ENCODE data around the gene PF4V1. TPM values are rescaled to one million over a fixed set of nuclear protein-coding genes. Genes with fewer than 3 reads are reported as not detected.
A peak's percentile ranks its signal among the peaks of the same experiment; 100 is the strongest.

The PF4V1 gene
- total and polyA plus RNA-seq, 9 of the 15 experiments (the other 6 are each of a cell fraction or from before 2014, with no cell fraction given) = not detected

GRCh38 chr4:73865431-73866096 is 12.5 kb downstream of the PF4V1 start (continued):
- TF ChIP-seq CREB1 (IDR thresholded peaks at IDR 0.05) (peak; percentile 43; the same call in 1 of the 2 replicates), CREB1 (CRISPR knock-in tag; IDR thresholded peaks at IDR 0.05) (no peak), ZSCAN29 (IDR thresholded peaks at IDR 0.05) (no peak)

GRCh38 chr4:73866246-73866645 is 13.2 kb downstream of the PF4V1 start:
- no peaks in the 10 kb centered on the region for H3K27me3 ChIP-seq (ENCODE audit: control insufficient read depth in 2 of 2, insufficient read depth in 2 of 2, low read length in 2 of 2)
- no peak for ATAC-seq
- no peak overlapping the region for H2AFZ ChIP-seq (ENCODE audit: low read depth, low read length)
- H3K9me1 ChIP-seq (ENCODE audit: control insufficient read depth, insufficient read depth, low read length) = no peaks in the 10 kb centered on the region
- ChIA-PET POLR2A (no interaction called here), CTCF (ENCODE audit: low intra/inter-chr PET ratio) (no interaction called here)
- no peak overlapping the region for H3K4me3 ChIP-seq
- no TSS peak for BruUV-seq (replicated peaks)
- intact Hi-C loops (cut with micrococcal nuclease) = loop anchor here (5.0 kb wide), 1 partner anchor 231 kb away; the partner anchor contains the start of gene CXCL2
- H3K9me3 ChIP-seq (replicated peaks; ENCODE audit: control insufficient read depth, insufficient read depth, low read depth, low read length) = no peaks in the 10 kb centered on the region
- no peaks in the 10 kb centered on the region for H3K36me3 ChIP-seq (ENCODE audit: control insufficient read depth, insufficient read depth, low read length)
- H4K20me1 ChIP-seq (replicated peaks; ENCODE audit: control insufficient read depth, insufficient read depth, low read length) = no peaks in the 10 kb centered on the region
- no peaks in the 10 kb centered on the region for H3K79me2 ChIP-seq (ENCODE audit: control insufficient read depth, insufficient read depth, low read length)
- H3K27ac ChIP-seq (ENCODE audit: extremely low read depth, low read depth, low read length) = no peak overlapping the region
- FAIRE-seq = no peak
- in situ Hi-C loops (cut with MboI) = no loop called here
- no peak overlapping the region for H3K4me2 ChIP-seq (ENCODE audit: insufficient read depth, low read length)
- TF ChIP-seq CBFA2T3 (IDR thresholded peaks at IDR 0.05) = 0 out of 2 replicates have a peak, but pooled peaks have one; percentile 19
- no peak for TF ChIP-seq HNRNPLL (IDR thresholded peaks at IDR 0.05; ENCODE audit: low read depth, low read length, poor library complexity, severe bottlenecking)
- TF ChIP-seq ZNF318 (IDR thresholded peaks at IDR 0.05; ENCODE audit: borderline replicate concordance in 1 of 2, low read depth in 1 of 2) = no peak
- no peak for TF ChIP-seq OTX1 (CRISPR knock-in tag; IDR thresholded peaks at IDR 0.05)
- TF ChIP-seq ZBTB33 (CRISPR knock-in tag; IDR thresholded peaks at IDR 0.05) = no peak
- WGBS (ENCODE audit: insufficient coverage, low coverage, missing lambda C conversion rate) = 18% methylated on average over 2 of the region's 2 CpGs
- no peak for DNase-seq (ENCODE audit: extremely low read depth in 1 of 4, low spot score in 3 of 4)
- peaks cover 9 to 11% of the 10 kb centered on the region in 2 experiments; a peak in 4 of 5 replicates for H3K4me1 ChIP-seq (replicated peaks in 1 of 2; ENCODE audit: control insufficient read depth in 2 of 2, insufficient read depth in 2 of 2, low read length in 2 of 2)
- no peak overlapping the region for H3K9ac ChIP-seq (ENCODE audit: insufficient read depth in 1 of 2, low read depth in 2 of 2, low read length in 2 of 2)
